HG03095 (cell line): ENCODE measurements around the gene EARS2.
A peak's percentile ranks its signal among the peaks of the same experiment; 100 is the strongest.
"Not testable (repeated sequence)": the region's sequence is repeated elsewhere in the genome, so short reads cannot be mapped to it uniquely, and the experiment has no call there.

Source experiments
- ATAC-seq: cut with Tn5 transposase; IDR thresholded peaks from one replicate; pipeline ENCODE4 v1.9.1; 2021; ENCODE audit warnings: moderate library complexity; ENCODE audit not compliant: unreplicated experiment

Gene EARS2

GRCh38 chr16:23528644-23529310, 28.4 kb downstream of the EARS2 start:
- no peak for ATAC-seq

DNA sequence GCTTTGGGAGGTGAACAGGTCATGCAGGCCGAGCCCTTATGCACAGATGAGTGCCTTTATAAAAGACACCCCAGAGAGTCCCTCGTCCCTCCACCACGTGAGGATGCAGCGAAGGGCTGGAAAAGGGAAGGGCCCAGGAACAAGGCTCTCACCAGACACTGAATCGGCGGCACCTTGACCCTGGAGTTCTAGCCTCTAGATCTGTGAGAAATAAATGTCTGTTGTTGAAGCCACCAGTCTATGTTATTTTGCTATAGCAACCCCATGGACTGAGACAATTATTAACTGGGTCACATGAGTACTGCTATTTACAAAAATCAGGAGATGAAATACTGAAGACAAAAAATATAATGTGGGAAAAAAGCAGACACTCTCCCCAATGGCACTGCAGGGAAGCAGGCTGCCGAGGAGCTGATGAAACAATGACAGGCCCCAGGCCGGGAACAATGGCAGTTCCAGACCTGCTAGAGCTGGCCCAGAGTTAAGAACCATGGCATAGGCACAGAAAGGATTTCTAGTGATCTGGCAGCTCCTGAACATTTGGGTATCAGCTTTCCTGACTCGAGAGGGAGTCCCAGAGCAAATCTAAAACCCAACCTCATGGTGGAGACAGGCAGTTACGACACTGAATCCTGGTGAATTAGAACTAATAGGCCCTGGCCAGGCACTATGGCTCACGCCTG, 29.0 kb downstream of the EARS2 start:
- ATAC-seq, result no peak

DNA sequence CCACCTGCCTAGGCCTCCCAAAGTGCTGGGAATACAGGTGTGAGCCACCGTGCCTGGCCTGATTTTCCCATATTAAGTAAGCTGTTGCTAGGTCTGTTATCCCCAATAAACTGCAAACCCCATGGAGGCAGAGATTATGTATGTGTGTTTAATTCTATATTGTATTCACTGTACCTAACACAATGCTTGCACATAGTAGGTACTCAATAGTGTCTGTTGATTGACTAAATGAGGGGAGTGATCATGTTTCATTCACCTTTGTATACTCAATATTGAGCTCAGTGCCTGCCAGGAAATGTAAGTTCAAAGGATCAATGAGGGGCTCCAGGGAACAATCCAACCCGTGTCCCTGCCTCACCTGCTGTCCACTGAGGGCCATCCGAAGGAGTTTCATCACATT, 32.3 kb downstream of the EARS2 start:
- no peak for ATAC-seq

- no peak for ATAC-seq
Measured at GRCh38 chr16:23523876-23524385, 33.2 kb downstream of the EARS2 start.

- no peak for ATAC-seq
Measured at GRCh38 chr16:23523321-23523720, 33.8 kb downstream of the EARS2 start.

DNA sequence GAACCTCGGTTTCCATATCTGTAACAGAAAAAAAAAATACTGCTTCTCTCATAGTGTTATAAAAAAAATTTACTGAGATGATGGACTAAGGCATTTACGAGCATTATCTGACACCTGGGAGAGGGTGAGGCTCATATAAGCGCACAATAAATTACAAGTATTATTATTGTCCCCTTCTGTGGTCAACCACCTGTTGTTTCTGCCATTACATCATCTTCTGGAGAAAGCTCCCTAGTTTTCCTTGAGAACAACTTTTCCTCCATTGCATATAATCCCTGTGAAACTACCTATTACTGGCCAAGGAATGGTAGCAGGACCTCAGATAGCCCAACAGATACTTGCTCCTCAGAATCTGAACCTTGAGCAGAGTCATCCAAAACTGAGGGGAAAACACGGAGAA, 35.2 kb downstream of the EARS2 start:
- ATAC-seq, result no peak

- no peak for ATAC-seq
Measured at GRCh38 chr16:23521037-23521743, 36.0 kb downstream of the EARS2 start.

DNA sequence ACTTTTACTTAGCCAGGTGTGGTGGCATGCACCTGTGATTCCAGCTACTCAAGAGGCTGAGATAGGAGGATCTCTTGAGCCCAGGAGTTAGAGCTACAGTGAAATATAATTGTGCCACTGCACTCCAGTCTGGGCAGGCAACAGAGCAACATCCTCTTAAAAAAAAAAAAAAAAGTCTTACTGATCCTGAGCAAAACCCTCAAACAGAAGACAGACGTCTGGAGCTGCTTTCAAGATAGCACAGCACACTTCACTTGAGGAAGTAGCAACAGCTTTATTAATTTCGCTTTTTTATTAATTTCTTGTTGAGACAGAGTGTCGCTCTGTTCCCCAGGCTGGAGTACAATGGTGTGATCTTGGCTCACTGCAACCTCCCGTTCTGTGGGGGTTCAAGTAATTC, 36.6 kb downstream of the EARS2 start:
- ATAC-seq, result no peak

DNA sequence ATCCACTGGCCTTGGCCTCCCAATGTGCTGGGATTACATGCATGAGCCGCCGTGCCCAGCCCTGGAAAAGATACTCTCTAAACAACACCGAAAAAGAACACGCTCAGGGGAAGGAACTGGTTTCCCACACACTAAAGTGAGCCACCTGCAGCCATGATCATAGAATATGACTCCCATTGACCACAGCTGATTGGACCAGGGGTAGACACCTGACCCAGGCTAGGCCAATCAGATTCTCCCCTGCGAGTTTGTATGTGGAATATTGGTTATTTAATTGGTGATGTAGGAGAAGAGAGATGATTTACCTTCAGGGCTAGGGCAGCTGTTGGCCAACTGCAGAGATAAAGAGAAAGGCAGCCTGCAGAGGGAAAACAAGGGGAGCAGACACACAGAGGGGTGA, 37.9 kb downstream of the EARS2 start:
- no peak for ATAC-seq

DNA sequence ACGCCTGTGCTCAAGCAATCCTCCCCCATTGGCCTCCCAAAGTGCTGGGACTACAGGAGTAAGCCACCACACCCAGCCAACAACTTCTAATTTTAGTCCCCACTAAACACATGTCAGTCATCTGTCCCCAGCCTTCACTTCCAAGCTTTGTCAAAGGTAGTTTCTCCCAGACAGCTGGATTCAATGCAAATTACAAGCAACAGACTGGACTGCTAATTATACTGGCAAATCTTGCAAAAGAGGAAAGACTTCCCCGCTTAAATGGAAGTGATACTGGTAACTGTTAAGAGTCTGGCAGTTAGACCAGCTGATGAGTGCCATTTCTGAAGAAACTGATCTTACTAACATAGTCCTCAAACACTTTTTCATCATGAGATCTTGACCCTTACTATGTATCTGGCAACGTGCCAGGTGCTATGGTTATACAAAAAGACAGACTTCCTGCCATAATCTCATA, 38.7 kb downstream of the EARS2 start:
- no peak for ATAC-seq

- no peak for ATAC-seq
Measured at GRCh38 chr16:23516366-23517137, 40.6 kb downstream of the EARS2 start.

DNA sequence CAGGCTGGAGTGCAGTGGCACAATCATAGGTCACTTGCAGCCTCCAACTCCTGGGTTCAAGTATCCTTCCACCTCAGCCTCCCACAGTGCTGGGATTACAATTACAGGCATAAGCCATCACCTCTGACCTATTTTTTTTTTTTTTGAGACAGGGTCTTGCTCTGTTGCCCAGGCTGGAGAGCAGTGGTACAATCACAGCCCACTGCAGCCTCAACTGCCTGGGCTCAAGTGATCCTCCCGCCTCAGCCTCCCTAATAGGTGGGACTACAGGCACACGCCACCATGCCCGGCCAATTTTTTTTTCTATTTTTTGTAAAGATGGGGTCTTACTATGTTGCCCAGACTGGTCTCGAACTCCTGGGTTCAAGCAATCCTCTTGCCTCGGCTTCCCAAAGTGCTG, 41.3 kb downstream of the EARS2 start:
- ATAC-seq, result no peak

- ATAC-seq, result no peak
Measured at GRCh38 chr16:23514381-23515152, 42.6 kb downstream of the EARS2 start.

DNA sequence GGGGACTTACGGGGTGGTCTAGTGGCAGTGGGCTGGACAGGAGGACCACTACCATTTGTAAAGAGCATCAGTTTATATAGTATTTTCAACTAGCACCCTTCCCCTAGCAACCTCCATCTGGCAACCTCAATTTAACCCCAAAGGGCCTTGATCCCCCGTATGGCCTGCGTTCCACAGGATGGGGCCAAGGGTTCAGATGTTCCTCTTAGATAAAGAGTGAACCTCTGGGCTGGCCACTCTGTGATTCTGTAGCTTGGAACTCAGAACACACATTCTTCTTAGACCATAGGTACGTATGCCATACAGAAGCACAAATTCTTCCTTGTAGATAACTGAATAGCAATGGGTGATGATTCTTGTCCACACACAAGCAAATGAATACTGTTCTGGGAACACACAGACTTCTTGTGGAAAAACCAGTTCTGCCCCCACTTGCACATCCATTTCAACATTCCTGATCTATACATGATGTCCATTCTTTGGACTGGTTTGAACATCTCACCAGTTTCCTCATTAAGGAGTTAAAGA, 44.9 kb downstream of the EARS2 start:
- ATAC-seq, result no peak

- no peak for ATAC-seq
Measured at GRCh38 chr16:23511731-23512130, 45.4 kb downstream of the EARS2 start.

DNA sequence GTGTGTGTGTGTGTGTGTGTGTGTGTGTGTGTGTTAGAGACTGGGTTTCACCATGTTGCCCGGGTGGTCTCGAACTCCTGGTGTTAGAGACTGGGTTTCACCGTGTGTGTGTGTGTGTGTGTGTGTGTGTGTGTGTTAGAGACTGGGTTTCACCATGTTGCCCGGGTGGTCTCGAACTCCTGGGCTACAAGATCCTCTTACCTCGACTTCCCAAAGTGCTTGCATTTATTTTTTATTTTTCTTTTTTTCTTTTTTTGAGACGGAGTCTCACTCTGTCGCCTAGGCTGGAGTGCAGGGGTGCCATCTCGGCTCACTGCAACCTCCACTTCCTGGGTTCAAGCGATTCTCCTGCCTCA, 46.3 kb downstream of the EARS2 start:
- ATAC-seq, result not testable (repeated sequence)

GRCh38 chr16:23510164-23510914, 46.8 kb downstream of the EARS2 start, which contains the start of gene GGA2:
Gene GGA2 (minus strand): TSS chr16:23510494. CDS start chr16:23510411, 83 bp downstream.
- ATAC-seq, result peak; percentile 64

DNA sequence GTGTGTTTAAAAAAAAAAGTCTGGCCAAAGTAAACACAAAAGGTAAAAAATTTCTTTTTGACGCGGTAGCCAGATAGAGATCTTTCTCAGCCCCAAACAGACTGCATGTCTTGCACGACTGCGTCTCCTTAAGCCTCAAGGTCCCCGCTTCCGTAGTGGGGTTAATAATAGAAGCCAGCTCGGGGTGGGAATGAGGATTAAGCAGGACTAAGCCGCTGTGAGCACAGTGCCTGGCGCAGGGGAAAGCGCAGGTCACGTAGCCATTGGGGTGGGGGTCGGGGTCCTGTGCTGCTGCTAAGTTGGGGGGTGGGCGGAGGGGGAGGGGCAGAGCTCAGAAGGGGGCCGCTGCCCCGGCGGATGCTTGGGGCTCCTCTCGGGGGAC, 47.4 kb downstream of the EARS2 start:
- ATAC-seq, result no peak

GRCh38 chr16:23509441-23509754, 47.8 kb downstream of the EARS2 start:
- ATAC-seq, result no peak
